Endothelial cell of umbilical vein (primary cell): ENCODE data around the gene THOP1. TPM values are rescaled to one million over a fixed set of nuclear protein-coding genes. Genes with fewer than 3 reads are reported as not detected.

Experiments
- BruUV-seq: library from RNA; stranded (reverse); fragments of 400-500 nt; replicated peaks from 2 replicates; lab custom pipeline; 2021; lab: Mats Ljungman, UMichigan
- CTCF ChIA-PET: fragments of 300-600, 350-600 bp; sonication (Branson Sonifier 250); formaldehyde crosslinking; loops from one replicate; lab custom pipeline; 2021; ENCODE audit warnings: antibody characterized with exemption, inconsistent platforms; lab: Charles Lee
- POLR2A ChIA-PET: fragments of 300-600, 350-600 bp; sonication (Branson Sonifier 250); formaldehyde crosslinking; loops from one replicate; lab custom pipeline; 2021; ENCODE audit warnings: antibody characterized with exemption, inconsistent platforms; lab: Charles Lee
- DNase-seq: peaks from one replicate; pipeline ENCODE4 v3.0.0-alpha.2; 2011; ENCODE audit warnings: low read depth, low spot score
- FAIRE-seq: peaks from 2 replicates; lab custom pipeline; 2011; peaks lifted over from hg19 to GRCh38; lab: Jason Lieb, UNC
- H2AFZ ChIP-seq: 2 replicates; pipeline ENCODE4 v1.6.0; 2012; ENCODE audit warnings: low read depth, low read length, control low read depth, inconsistent platforms
- H3K27ac ChIP-seq: 2 replicates; pipeline ENCODE4 v1.5.1; 2011; ENCODE audit warnings: low read depth, mild to moderate bottlenecking, control low read depth, low read length, moderate library complexity; ENCODE audit not compliant: insufficient read depth
- H3K27me3 ChIP-seq, 2 experiments: 2 replicates each; pipeline versions ENCODE4 v1.6.0 to v1.6.1; 2011; ENCODE audit warnings: low read length in 2 of 2, mixed read lengths in 1 of 2; ENCODE audit not compliant: control insufficient read depth in 2 of 2, insufficient read depth in 2 of 2
- H3K36me3 ChIP-seq, 2 experiments: 2 replicates in 1 of 2; 3 replicates in 1 of 2; pipeline ENCODE4 v1.5.1; 2011; ENCODE audit warnings: low read length in 2 of 2, mild to moderate bottlenecking in 1 of 2, moderate library complexity in 1 of 2; ENCODE audit not compliant: control insufficient read depth in 2 of 2, insufficient read depth in 2 of 2; ENCODE audit errors: extremely low read depth in 1 of 2
- H3K4me1 ChIP-seq: 3 replicates; pipeline ENCODE4 v1.5.1; 2011; ENCODE audit warnings: mild to moderate bottlenecking, low read length; ENCODE audit not compliant: control insufficient read depth, insufficient read depth; ENCODE audit errors: extremely low read depth
- H3K4me2 ChIP-seq: 2 replicates; pipeline ENCODE4 v1.6.1; 2011; ENCODE audit warnings: low read length, control low read depth, mixed read lengths; ENCODE audit not compliant: insufficient read depth
- H3K4me3 ChIP-seq, 3 experiments: fragments of 200-600 bp in 1 of 3; sonication (generic), shearing (Covaris generic) in 1 of 3; replicated peaks in 1 of 3; 2 replicates each; pipeline ENCODE4 v1.5.1; 2011 to 2016; ENCODE audit warnings: control low read depth in 3 of 3, low read length in 3 of 3, mild to moderate bottlenecking in 2 of 3, inconsistent platforms in 1 of 3, low read depth in 1 of 3, moderate library complexity in 1 of 3; ENCODE audit not compliant: insufficient read depth in 1 of 3
- H3K79me2 ChIP-seq: 2 replicates; pipeline ENCODE4 v1.6.0; 2012; ENCODE audit warnings: low read length, inconsistent platforms; ENCODE audit not compliant: control insufficient read depth, insufficient read depth
- H3K9ac ChIP-seq: replicated peaks from 2 replicates; pipeline ENCODE3; 2011; ENCODE audit warnings: low read length, control low read depth; ENCODE audit not compliant: insufficient read depth; ENCODE audit errors: extremely low read depth
- H3K9me1 ChIP-seq: replicated peaks from 3 replicates; pipeline ENCODE4 v1.6.0; 2011; ENCODE audit warnings: mild to moderate bottlenecking, low read length; ENCODE audit not compliant: control insufficient read depth, insufficient read depth; ENCODE audit errors: extremely low read depth
- H3K9me3 ChIP-seq: replicated peaks from 2 replicates; pipeline ENCODE4 v1.5.1; 2012; ENCODE audit warnings: low read length, inconsistent platforms; ENCODE audit not compliant: control insufficient read depth, insufficient read depth
- H4K20me1 ChIP-seq: replicated peaks from 2 replicates; pipeline ENCODE3; 2011; ENCODE audit warnings: mild to moderate bottlenecking, low read length; ENCODE audit not compliant: control insufficient read depth, insufficient read depth; ENCODE audit errors: extremely low read depth
- EZH2 ChIP-seq: IDR thresholded peaks from 2 replicates; pipeline ENCODE4 v1.6.1; 2012; ENCODE audit warnings: borderline replicate concordance, low read depth, mild to moderate bottlenecking, moderate library complexity, low read length, inconsistent platforms; ENCODE audit not compliant: severe bottlenecking
- FOS ChIP-seq: IDR thresholded peaks from 2 replicates; pipeline ENCODE4 v1.6.1; 2011; ENCODE audit warnings: mild to moderate bottlenecking, low read length, moderate library complexity, borderline replicate concordance; ENCODE audit not compliant: insufficient read depth
- GATA2 ChIP-seq: IDR thresholded peaks from 2 replicates; pipeline ENCODE4 v1.7.0; 2011; ENCODE audit warnings: low read depth, mild to moderate bottlenecking, moderate library complexity, mixed read lengths, low read length; ENCODE audit not compliant: insufficient read length, insufficient read depth
- JUN ChIP-seq: IDR thresholded peaks from 2 replicates; pipeline ENCODE4 v1.6.1; 2011; ENCODE audit warnings: borderline replicate concordance, low read depth; ENCODE audit not compliant: insufficient read length, insufficient read depth
- MYC ChIP-seq: IDR thresholded peaks from one replicate; pipeline ENCODE4 v1.6.1; 2011; ENCODE audit warnings: mild to moderate bottlenecking, low read depth, low read length
- POLR2A ChIP-seq: IDR thresholded peaks from 2 replicates; pipeline ENCODE4 v1.6.1; 2012; ENCODE audit warnings: low read depth, mild to moderate bottlenecking, control low read depth, low read length
- POLR2AphosphoS5 ChIP-seq: IDR thresholded peaks from 2 replicates; pipeline ENCODE4 v1.6.1; 2012; ENCODE audit warnings: low read depth, mild to moderate bottlenecking, control low read depth, low read length, moderate library complexity; ENCODE audit not compliant: insufficient read depth
- dilution Hi-C: fragments of 300-500 bp; cut with MboI; formaldehyde crosslinking; loops from one replicate; pipeline ENCODE4 v1.15.0; 2019; ENCODE audit warnings: low sequenced_read_pairs; ENCODE audit not compliant: extremely low pct_ligation_motif_present
- intact Hi-C: fragments of 100-400 bp; cut with micrococcal nuclease; formaldehyde crosslinking; loops from one replicate; pipeline ENCODE4 v1.10.0; 2022
- polyA plus RNA-seq, 4 experiments: library from polyadenylated mRNA; depleted of rRNA in 3 of 4; stranded (reverse) in 3 of 4; unstranded in 1 of 4; fragments of >200 nt; gene quantifications; 2 replicates each; pipeline versions ENCODE4 v1.2.1 to v1.2.3, GENCODE V29; 2011 to 2012; ENCODE audit warnings: missing spikeins in 1 of 4
- total RNA-seq: library from RNA; stranded (reverse); gene quantifications from 2 replicates; pipeline ENCODE4 v1.2.3, GENCODE V29; 2021
- TF ChIP-seq, protein P1 (sequence below): IDR thresholded peaks from 2 replicates; pipeline ENCODE4 v1.6.1; 2011; ENCODE audit not compliant: insufficient read depth, insufficient read length
- TF ChIP-seq, protein P2 (sequence below), 2 donors: IDR thresholded peaks; 1 replicate in 1 of 2; 2 replicates in 1 of 2; pipeline ENCODE4 v1.5.1; 2011; ENCODE audit warnings: low read length in 2 of 2, mild to moderate bottlenecking in 2 of 2, moderate library complexity in 2 of 2, control low read depth in 1 of 2, inconsistent platforms in 1 of 2, low read depth in 1 of 2; ENCODE audit not compliant: insufficient read depth in 1 of 2; ENCODE audit errors: extremely low read depth in 1 of 2

The THOP1 gene
- total and polyA plus RNA-seq, 2 donors (not counting 3 experiments of a cell fraction or from before 2014, with no cell fraction given) = 88.0 to 115 TPM

DNA sequence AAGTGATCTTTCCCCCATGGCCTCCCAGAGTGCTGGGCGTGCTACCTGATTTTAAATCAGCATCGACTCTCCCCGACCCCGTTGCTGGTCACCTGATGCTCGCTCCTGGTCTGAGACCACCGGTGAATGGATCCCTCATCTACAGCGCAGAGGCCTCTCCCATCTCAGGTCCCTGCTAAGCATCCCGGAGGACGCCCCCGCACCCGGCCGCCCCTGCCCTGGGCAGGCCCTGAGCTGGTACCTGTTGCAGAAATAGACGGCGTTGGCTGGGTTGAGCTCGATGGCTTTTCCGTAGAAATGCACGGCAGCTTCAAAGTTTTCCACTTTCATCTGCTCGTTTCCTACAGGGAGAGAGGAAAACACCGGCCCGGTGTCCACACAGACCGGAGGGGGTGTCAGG is 20.4 kb upstream of the THOP1 start:
- H2AFZ ChIP-seq = no peak overlapping the region
- TF ChIP-seq FOS (no peak), MYC (no peak), EZH2 (no peak), JUN (no peak)
- TF ChIP-seq, protein P1, sequence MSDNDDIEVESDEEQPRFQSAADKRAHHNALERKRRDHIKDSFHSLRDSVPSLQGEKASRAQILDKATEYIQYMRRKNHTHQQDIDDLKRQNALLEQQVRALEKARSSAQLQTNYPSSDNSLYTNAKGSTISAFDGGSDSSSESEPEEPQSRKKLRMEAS = no peak
- H3K79me2 ChIP-seq = peaks cover 5% of the 10 kb centered on the region
- no peak overlapping the region for H3K27ac ChIP-seq
- POLR2A ChIA-PET = no interaction called here
- H3K9ac ChIP-seq = no peak overlapping the region
- FAIRE-seq = no peak
- intact Hi-C loops = no loop called here
- no peak for DNase-seq
- H3K4me3 ChIP-seq = no peak overlapping the region
- CTCF ChIA-PET = interaction anchor here (1.5 kb wide), 1 partner anchor 16 kb away, joined by 5 read pairs; no protein-coding TSS in a partner anchor
- no peaks in the 10 kb centered on the region for H3K9me1 ChIP-seq
- H3K36me3 ChIP-seq = peaks cover 0 to 45% of the 10 kb centered on the region in 2 experiments
- BruUV-seq = no TSS peak
- no peaks in the 10 kb centered on the region for H3K4me1 ChIP-seq
- no peaks in the 10 kb centered on the region for H4K20me1 ChIP-seq
- no peak overlapping the region for H3K4me2 ChIP-seq
- H3K9me3 ChIP-seq = no peaks in the 10 kb centered on the region
- dilution Hi-C loops = no loop called here
- H3K27me3 ChIP-seq = no peaks in the 10 kb centered on the region

- Histone ChIP-seq H3K9me1 (no peaks in the 10 kb centered on the region), H3K9ac (no peak overlapping the region), H3K36me3 (peaks cover 0 to 45% of the 10 kb centered on the region in 2 experiments), H3K4me3 (no peak overlapping the region), H3K79me2 (peaks cover 10% of the 10 kb centered on the region), H3K27me3 (no peaks in the 10 kb centered on the region), H3K4me2 (no peak overlapping the region), H4K20me1 (no peaks in the 10 kb centered on the region), H2AFZ (no peak overlapping the region), H3K27ac (no peak overlapping the region), H3K4me1 (no peaks in the 10 kb centered on the region), H3K9me3 (no peaks in the 10 kb centered on the region)
- DNase-seq = no peak
- CTCF ChIA-PET = interaction anchor here (1.5 kb wide), 1 partner anchor 16 kb away, joined by 5 read pairs; no protein-coding TSS in a partner anchor
- POLR2A ChIA-PET = no interaction called here
- no TSS peak for BruUV-seq
- TF ChIP-seq MYC (no peak), GATA2 (no peak), FOS (no peak), JUN (no peak), POLR2AphosphoS5 (no peak), EZH2 (no peak), POLR2A (no peak)
- TF ChIP-seq, protein P2, sequence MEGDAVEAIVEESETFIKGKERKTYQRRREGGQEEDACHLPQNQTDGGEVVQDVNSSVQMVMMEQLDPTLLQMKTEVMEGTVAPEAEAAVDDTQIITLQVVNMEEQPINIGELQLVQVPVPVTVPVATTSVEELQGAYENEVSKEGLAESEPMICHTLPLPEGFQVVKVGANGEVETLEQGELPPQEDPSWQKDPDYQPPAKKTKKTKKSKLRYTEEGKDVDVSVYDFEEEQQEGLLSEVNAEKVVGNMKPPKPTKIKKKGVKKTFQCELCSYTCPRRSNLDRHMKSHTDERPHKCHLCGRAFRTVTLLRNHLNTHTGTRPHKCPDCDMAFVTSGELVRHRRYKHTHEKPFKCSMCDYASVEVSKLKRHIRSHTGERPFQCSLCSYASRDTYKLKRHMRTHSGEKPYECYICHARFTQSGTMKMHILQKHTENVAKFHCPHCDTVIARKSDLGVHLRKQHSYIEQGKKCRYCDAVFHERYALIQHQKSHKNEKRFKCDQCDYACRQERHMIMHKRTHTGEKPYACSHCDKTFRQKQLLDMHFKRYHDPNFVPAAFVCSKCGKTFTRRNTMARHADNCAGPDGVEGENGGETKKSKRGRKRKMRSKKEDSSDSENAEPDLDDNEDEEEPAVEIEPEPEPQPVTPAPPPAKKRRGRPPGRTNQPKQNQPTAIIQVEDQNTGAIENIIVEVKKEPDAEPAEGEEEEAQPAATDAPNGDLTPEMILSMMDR (IDR thresholded peaks at IDR 0.05; ENCODE audit: extremely low read depth in 1 of 2, insufficient read depth in 1 of 2, low read depth in 1 of 2, low read length in 2 of 2) = no peak
- TF ChIP-seq, protein P1 = no peak
- intact Hi-C loops (no loop called here), dilution Hi-C loops (no loop called here)
- FAIRE-seq = no peak
These were observed 19.9 kb upstream of the THOP1 start for GRCh38 chr19:2765376-2765775.
